GM19438 (cell line): ENCODE measurements around the gene SUSD3.
"Not testable (repeated sequence)": the region's sequence is repeated elsewhere in the genome, so short reads cannot be mapped to it uniquely, and the experiment has no call there.

ENCODE experiments used
- ATAC-seq: cut with Tn5 transposase; IDR thresholded peaks from one replicate; pipeline ENCODE4 v1.9.1; 2021; ENCODE audit warnings: low read depth; ENCODE audit not compliant: unreplicated experiment

SUSD3 gene

GRCh38 chr9:93107825-93108161, 49.3 kb downstream of the SUSD3 start:
- ATAC-seq, result no peak

- no peak for ATAC-seq
Measured at GRCh38 chr9:93108291-93109041, 50.0 kb downstream of the SUSD3 start.

- no peak for ATAC-seq
Measured at GRCh38 chr9:93110311-93110855, 51.9 kb downstream of the SUSD3 start.

DNA sequence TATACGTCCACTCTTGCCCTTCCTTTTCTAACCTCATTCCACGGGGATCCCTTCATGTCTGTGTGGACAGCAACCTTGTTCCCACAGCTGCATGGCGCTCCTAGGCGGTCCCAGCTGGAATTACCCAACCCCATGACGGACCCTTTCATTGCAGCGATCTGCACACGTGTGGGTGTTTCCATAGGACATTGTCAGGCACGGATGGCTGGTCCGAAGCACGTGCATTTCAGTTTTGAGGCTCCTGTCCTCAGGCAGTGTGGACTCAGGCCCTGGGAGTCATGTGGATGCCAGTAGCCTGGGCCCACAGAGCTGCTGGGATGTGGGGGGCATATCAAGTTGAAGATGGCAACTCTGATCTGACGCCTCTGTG, 52.5 kb downstream of the SUSD3 start:
- no peak for ATAC-seq

GRCh38 chr9:93111371-93112115, 53.0 kb downstream of the SUSD3 start:
- no peak for ATAC-seq

GRCh38 chr9:93112116-93112863, 53.8 kb downstream of the SUSD3 start:
- ATAC-seq, result no peak

DNA sequence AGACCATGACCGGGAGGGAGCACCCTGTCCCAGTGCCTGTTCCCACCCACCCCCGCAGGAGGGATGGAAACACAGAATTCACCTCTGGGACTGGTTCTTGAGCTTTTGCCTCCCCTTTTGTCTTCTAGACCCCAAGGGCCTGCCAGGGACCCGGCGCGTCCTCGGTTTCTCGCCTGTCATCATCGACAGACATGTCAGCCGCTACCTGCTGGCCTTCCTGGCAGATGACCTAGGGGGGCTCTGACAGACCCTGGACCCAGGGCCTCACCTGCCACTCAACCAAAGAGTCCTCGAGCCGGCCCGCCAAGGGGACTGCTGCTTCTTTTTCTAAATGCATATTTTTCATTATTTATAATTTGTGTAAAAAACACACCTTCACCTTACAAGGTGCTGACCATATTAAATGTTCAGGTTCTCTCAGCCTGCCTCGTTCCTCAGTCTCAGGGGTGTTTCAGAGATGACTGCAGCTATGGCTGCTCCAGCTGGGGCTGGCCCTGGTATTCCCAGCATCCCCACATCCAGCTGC, 54.4 kb downstream of the SUSD3 start:
- ATAC-seq, result no peak

GRCh38 chr9:93114169-93114983, 55.9 kb downstream of the SUSD3 start:
- ATAC-seq, result no peak

DNA sequence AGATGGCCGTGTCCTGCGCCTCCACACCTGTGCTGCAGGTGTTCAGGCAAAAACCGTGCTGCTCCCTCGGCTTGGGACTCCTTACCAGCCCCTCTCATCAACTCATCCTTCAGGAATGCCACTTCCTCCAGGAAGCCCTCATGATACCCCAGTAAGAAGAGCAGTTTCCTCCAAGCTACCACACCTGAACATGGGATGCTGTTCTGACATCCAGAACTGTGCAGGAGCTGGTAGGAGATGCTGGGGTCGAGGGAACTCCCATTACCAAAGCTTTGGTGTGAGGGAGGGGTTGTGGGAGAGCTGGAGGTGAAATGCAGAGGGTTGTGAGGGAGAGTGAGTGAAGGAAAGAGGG, 56.5 kb downstream of the SUSD3 start:
- no peak for ATAC-seq

GRCh38 chr9:93115486-93116071, 57.1 kb downstream of the SUSD3 start:
- no peak for ATAC-seq

GRCh38 chr9:93116072-93116961, 57.8 kb downstream of the SUSD3 start:
- ATAC-seq, result no peak

DNA sequence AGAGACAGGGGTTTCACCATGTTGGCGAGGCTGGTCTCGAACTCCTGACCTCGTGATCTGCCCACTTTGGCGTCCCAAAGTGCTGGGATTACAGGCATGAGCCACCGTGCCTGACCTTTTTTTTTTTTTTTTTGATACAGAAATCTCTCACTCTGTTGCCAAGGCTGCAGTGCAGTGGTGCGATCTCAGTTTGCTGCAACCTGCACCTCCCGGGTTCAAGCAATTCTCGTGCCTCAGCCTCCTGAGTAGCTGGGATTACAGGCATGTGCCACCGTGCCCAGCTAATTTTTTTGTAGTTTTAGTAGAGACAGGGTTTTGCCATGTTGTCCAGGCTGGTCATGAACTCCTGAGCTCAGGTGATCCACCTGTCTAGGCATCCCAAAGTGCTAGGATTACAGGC, 59.0 kb downstream of the SUSD3 start:
- not testable (repeated sequence) for ATAC-seq

- no peak for ATAC-seq
Measured at GRCh38 chr9:93117924-93118862, 59.7 kb downstream of the SUSD3 start.

DNA sequence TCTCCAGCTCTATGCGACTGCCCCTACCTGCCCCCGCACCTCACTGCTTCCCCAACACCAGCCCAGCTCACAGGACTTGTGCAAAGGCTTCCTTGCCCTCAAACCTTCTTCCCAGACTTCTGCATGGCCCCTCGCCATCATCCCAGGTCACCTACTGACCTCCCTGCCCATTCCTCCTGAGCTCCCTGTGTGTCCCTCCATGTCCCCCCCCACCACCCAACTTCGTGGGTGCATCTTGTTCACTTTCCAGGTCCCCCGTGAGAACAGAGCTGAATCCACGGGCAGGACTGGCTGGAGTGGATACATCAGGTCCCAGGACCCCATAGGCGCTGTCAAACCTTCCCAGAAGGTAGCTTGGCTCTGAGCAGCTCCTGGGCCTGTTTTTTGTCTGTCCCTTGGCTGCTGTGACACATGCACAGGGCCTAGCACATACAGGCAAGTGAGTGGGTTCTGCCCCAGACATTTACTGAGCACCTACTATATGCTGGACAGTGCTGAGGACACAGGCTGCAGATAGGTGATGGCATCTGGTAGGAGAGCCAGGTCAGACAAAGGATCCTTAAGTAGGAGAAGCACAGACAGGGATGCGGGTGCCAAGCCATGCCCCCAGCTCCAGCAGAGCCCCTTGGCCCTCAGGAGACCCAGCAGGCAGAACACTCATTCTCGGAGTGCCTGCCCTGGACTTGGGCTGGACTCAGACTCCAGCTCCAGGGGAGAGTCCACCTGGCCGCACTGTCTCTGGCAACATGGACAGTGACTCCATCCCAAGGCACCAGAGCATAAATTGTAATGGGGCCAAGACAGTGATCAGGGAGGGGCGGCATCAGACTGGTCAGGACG, 60.6 kb downstream of the SUSD3 start:
- ATAC-seq, result no peak

DNA sequence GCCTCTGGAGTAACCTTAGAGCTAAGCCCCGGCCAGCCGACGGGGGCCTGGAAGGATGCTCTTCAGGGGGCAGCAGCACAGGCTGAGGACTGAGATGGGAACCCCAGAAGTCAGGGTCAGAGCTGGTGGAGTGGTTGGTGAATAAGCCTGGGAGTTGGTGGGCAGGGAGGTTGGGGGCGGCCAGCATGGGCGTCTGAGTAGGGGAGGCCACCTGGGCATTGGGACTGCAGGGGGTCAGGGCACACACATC, 61.1 kb downstream of the SUSD3 start:
- no peak for ATAC-seq

DNA sequence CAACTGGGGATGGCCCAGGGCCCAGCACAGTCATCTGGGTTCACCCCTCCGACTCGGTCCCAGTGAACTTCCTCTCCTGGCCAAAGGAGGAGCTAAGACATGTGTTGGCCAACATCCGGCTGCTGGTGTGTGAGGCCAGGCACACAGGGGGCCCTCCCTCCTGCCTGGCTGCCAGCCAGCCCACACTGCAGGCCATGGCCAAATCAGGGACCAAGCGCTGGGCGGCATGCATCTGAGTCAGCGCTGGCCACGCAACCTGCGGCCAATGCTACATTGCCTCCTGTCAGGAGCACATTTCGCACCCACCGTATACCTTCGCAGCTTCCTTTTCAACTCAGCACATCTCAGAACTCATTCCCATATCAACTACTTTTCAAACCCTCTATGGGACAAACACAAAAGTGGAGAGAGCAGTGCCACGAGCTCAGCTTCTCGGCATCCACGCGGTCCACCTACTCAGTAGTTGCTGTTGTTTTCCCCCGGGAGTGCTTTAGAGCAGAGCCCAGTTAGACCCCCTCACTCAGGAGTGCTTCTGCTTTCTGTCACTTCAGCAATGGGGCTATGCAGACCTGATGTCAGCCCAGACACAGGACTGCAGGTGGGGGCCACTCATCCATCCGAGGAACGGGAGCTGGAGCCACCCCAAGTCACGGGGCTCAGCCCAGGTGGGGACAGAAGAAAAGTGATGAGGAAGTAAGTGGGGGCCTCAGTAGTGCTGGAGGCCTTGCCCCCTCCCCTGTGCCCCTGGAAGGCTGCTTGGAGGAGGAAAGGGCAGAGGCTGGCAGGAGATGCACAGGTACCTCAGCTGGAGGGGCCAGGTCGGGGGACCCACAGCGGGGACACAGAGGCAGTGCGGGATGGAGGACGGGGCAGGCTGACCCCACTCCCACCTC, 61.7 kb downstream of the SUSD3 start:
- ATAC-seq, result peak; percentile 91
